ENCODE results near the gene FAM78A.

Gene FAM78A

DNA sequence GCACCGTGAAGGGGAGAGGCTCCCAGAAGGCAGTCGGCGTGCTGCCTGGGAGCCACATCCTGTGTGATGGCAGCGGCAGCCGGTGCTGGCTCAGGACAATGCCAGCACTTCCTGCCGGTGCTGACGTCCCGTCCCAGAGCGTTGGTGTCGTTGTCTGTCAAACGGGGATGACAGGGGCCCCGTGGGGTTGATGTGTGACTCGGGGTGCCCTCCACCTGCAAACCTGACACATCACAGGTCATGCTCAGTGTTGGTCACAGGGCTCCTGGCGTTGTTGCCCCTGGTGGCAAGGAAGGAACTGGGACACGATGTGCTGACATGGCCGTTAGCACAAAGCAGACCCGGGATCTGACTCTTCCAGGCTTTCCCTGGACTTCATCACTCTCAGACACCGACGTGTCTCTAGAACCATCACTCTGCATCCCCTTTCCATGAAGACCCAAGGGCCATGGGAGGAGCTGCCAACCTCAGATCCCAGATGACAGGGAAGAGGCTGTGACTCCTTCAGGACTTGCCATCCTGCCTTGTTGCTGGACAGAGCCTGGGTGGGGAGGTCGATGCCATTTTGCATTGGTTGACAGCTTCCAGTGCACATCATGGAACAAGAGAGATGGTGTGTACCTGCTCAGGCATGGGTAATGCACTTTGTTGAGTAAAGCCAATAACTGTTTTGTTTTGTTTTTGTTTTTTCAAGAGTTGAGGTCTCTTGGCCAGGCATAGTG, 34.7 kb upstream of the FAM78A start:
- Histone ChIP-seq H3K27me3 (ENCODE audit: insufficient read depth, low read length) (no peaks in the 10 kb centered on the region), H3K4me1 (ENCODE audit: control insufficient read depth, insufficient read depth, low read length, unreplicated experiment) (no peaks in the 10 kb centered on the region), H3K36me3 (ENCODE audit: insufficient read depth, low read length) (no peaks in the 10 kb centered on the region), H3K27ac (ENCODE audit: low read depth, low read length) (no peak overlapping the region), H3K79me2 (ENCODE audit: control insufficient read depth, insufficient read depth, low read length, unreplicated experiment) (no peaks in the 10 kb centered on the region), H3K4me3 (ENCODE audit: low read depth, low read length) (no peak overlapping the region), H2AFZ (ENCODE audit: low read length, unreplicated experiment) (no peak overlapping the region)

DNA sequence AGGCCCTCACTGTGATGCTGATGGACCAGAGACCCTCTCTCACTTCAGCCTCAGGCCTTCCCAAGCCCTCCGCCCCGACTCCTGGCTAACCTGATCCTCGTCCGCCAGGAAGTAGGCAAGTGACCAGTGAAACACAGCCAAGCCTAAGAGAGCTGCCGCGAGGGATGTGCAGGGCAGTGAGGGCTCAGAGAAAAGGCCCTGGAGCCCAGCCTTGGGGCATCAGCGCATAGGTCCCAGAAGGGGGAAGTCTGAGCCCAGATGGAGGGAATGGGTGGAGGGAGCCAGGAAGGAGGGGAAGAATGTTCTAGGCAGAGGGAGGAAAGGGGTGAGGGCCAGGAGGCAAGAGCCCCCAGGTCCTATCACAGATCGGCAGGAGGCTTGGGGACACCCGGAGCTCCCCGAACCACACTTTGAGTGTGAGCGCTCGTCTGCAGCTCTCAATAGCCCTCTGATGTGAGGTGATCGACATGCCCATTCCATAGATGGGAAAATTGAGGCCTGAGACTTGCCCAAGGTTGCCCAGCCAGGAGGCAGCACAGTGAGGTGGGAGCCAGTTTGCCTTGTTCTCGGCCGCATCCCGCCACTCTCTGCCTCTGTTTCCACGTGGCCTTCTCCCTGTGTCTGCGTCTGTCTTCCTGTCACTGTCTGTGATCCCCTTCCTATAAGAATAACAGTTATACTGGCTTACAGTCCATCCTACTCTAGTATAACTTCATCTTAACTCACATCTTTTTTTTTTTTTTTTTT, 33.4 kb upstream of the FAM78A start:
- H3K4me1 ChIP-seq (ENCODE audit: control insufficient read depth, insufficient read depth, low read length, unreplicated experiment): no peaks in the 10 kb centered on the region
- H3K36me3 ChIP-seq (ENCODE audit: insufficient read depth, low read length): no peaks in the 10 kb centered on the region
- no peak overlapping the region for H3K27ac ChIP-seq (ENCODE audit: low read depth, low read length)
- no peak overlapping the region for H3K4me3 ChIP-seq (ENCODE audit: low read depth, low read length)
- no peak overlapping the region for H2AFZ ChIP-seq (ENCODE audit: low read length, unreplicated experiment)
- H3K79me2 ChIP-seq (ENCODE audit: control insufficient read depth, insufficient read depth, low read length, unreplicated experiment): no peaks in the 10 kb centered on the region
- H3K27me3 ChIP-seq (ENCODE audit: insufficient read depth, low read length): no peaks in the 10 kb centered on the region

DNA sequence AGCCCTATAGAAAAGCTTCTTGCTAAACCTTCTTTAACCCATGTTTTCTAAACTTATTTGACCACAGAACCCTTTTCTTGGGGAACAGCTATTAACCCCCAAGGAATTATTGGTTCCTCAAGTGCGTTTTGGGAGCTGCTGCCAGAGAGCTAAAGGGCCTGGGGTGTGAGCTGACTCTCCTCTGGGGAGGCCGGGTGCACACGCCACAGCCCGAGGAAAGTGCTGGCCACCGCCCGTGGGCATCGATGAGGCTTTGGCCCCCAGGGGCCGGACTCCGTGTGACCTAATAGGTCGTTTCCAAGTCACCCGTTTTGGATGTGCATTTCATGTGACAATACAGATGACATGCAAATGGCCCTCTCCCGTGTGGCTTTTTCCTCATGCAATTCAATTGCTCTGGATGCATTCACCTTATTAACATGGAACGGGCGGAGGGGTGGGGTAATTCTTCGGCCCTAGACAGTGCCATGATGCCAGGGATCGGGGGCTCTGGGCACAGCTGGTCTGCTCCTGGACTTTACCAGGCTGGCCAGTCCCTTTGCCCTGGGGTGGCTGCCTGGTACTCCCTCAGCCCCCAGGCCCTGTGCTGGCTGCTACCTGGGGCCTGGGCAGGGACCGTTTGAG, 32.7 kb upstream of the FAM78A start:
- Histone ChIP-seq H3K27me3 (ENCODE audit: insufficient read depth, low read length) (no peaks in the 10 kb centered on the region), H2AFZ (ENCODE audit: low read length, unreplicated experiment) (no peak overlapping the region), H3K36me3 (ENCODE audit: insufficient read depth, low read length) (no peaks in the 10 kb centered on the region), H3K4me3 (ENCODE audit: low read depth, low read length) (no peak overlapping the region), H3K4me1 (ENCODE audit: control insufficient read depth, insufficient read depth, low read length, unreplicated experiment) (no peaks in the 10 kb centered on the region), H3K79me2 (ENCODE audit: control insufficient read depth, insufficient read depth, low read length, unreplicated experiment) (no peaks in the 10 kb centered on the region), H3K27ac (ENCODE audit: low read depth, low read length) (no peak overlapping the region)

DNA sequence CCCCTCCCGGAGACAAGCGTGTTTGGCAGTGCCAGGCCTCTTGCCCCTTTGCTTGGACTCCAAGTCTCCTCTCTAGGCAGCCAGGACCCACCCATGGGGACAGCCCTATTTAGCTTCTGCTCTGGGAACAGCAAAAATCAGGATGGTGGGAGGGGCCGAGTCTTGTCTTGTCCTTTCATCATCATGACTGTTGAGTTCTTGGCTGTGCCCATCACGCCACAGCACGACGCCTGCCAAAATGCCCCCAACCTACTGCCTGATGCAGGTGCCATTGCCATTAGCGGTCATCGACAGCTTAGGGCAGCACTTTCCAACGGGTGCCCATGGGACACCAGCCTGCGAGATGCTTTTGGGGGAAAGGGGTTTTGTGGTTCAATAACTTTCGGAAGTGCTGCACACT, 32.1 kb upstream of the FAM78A start:
- Histone ChIP-seq H3K4me3 (ENCODE audit: low read depth, low read length) (no peak overlapping the region), H3K79me2 (ENCODE audit: control insufficient read depth, insufficient read depth, low read length, unreplicated experiment) (no peaks in the 10 kb centered on the region), H3K36me3 (ENCODE audit: insufficient read depth, low read length) (no peaks in the 10 kb centered on the region), H2AFZ (ENCODE audit: low read length, unreplicated experiment) (no peak overlapping the region), H3K27me3 (ENCODE audit: insufficient read depth, low read length) (no peaks in the 10 kb centered on the region), H3K27ac (ENCODE audit: low read depth, low read length) (no peak overlapping the region), H3K4me1 (ENCODE audit: control insufficient read depth, insufficient read depth, low read length, unreplicated experiment) (no peaks in the 10 kb centered on the region)

DNA sequence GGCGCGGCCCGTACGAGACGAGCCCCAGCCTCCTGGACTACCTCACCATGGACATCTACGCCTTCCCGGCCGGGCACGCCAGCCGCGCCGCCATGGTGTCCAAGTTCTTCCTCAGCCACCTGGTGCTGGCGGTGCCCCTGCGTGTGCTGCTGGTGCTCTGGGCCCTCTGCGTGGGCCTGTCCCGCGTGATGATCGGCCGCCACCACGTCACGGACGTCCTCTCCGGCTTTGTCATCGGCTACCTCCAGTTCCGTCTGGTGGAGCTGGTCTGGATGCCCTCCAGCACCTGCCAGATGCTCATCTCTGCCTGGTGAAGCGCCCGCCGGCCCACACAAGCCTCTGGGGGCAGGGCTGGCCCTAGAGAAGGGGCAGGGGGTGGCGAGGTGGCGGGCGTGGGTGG, 31.7 kb upstream of the FAM78A start:
- no peak overlapping the region for H3K27ac ChIP-seq (ENCODE audit: low read depth, low read length)
- no peaks in the 10 kb centered on the region for H3K27me3 ChIP-seq (ENCODE audit: insufficient read depth, low read length)
- H3K4me1 ChIP-seq (ENCODE audit: control insufficient read depth, insufficient read depth, low read length, unreplicated experiment): no peaks in the 10 kb centered on the region
- no peak overlapping the region for H3K4me3 ChIP-seq (ENCODE audit: low read depth, low read length)
- H3K36me3 ChIP-seq (ENCODE audit: insufficient read depth, low read length): no peaks in the 10 kb centered on the region
- H3K79me2 ChIP-seq (ENCODE audit: control insufficient read depth, insufficient read depth, low read length, unreplicated experiment): no peaks in the 10 kb centered on the region
- H2AFZ ChIP-seq (ENCODE audit: low read length, unreplicated experiment): no peak overlapping the region

DNA sequence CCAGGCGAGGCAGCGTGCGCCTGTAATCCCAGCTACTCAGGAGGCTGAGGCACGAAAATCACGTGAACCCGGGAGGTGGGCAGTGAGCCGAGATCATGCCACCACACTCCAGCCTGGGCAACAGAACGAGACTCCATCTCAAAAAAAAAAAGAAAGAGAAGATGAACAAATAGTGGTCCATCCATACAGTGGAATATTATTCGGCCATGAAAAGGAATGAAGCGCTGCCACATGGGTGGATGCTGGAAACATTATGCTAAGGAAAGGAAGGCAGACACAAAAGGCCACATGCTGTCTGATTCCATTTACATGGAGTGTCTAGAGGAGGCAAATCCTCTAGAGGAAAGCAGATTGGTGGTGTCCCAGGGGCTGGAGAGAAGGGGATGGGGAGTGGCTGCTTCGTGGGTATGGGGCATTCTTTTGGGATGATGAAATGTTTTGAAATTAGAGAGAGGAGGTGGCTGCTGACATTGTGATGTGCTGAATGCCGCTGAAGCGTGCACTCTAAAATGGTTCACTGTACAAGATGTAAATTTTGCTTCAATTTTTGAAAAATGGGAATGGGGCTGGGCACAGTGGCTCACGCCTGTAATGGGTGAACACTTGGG, 30.2 kb upstream of the FAM78A start:
- Histone ChIP-seq H3K27me3 (ENCODE audit: insufficient read depth, low read length) (no peaks in the 10 kb centered on the region), H3K4me3 (ENCODE audit: low read depth, low read length) (no peak overlapping the region), H3K4me1 (ENCODE audit: control insufficient read depth, insufficient read depth, low read length, unreplicated experiment) (no peaks in the 10 kb centered on the region), H3K27ac (ENCODE audit: low read depth, low read length) (no peak overlapping the region), H2AFZ (ENCODE audit: low read length, unreplicated experiment) (no peak overlapping the region), H3K79me2 (ENCODE audit: control insufficient read depth, insufficient read depth, low read length, unreplicated experiment) (no peaks in the 10 kb centered on the region), H3K36me3 (ENCODE audit: insufficient read depth, low read length) (no peaks in the 10 kb centered on the region)

DNA sequence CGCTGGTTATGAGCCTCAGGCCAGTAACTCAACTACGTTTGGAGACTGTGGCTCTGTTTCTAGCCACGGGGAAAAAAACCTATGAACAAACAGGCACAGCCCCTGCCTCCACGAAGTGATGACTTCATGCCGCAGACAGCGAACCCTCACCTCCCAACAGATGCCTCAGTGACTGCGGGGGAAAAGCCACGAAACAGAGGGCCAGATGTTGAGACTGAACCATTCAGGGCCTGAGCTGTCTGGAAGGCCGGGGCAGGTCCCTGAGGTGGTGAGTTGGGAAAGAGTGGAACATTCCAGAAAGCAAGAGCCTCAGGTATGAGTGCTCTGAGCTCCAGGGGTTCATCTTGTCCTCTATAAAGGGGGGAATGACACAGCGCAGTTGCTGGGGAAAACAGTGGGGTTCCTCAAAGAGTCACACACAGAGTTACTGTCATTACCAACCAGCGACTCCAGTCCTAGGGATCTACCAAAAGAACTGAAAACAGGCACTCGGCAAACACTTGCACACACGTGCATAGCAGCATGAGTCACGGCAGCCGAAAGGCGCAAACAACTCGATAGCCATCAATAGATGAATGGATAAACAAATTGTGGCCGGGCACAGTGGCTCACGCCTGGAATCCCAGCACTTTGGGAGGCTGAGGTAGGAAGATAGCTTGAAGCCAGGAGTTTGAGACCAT, 28.5 kb upstream of the FAM78A start:
- no peaks in the 10 kb centered on the region for H3K27me3 ChIP-seq (ENCODE audit: insufficient read depth, low read length)
- no peaks in the 10 kb centered on the region for H3K4me1 ChIP-seq (ENCODE audit: control insufficient read depth, insufficient read depth, low read length, unreplicated experiment)
- no peak overlapping the region for H3K4me3 ChIP-seq (ENCODE audit: low read depth, low read length)
- no peak overlapping the region for H3K27ac ChIP-seq (ENCODE audit: low read depth, low read length)
- no peaks in the 10 kb centered on the region for H3K79me2 ChIP-seq (ENCODE audit: control insufficient read depth, insufficient read depth, low read length, unreplicated experiment)
- H3K36me3 ChIP-seq (ENCODE audit: insufficient read depth, low read length): no peaks in the 10 kb centered on the region
- H2AFZ ChIP-seq (ENCODE audit: low read length, unreplicated experiment): no peak overlapping the region

DNA sequence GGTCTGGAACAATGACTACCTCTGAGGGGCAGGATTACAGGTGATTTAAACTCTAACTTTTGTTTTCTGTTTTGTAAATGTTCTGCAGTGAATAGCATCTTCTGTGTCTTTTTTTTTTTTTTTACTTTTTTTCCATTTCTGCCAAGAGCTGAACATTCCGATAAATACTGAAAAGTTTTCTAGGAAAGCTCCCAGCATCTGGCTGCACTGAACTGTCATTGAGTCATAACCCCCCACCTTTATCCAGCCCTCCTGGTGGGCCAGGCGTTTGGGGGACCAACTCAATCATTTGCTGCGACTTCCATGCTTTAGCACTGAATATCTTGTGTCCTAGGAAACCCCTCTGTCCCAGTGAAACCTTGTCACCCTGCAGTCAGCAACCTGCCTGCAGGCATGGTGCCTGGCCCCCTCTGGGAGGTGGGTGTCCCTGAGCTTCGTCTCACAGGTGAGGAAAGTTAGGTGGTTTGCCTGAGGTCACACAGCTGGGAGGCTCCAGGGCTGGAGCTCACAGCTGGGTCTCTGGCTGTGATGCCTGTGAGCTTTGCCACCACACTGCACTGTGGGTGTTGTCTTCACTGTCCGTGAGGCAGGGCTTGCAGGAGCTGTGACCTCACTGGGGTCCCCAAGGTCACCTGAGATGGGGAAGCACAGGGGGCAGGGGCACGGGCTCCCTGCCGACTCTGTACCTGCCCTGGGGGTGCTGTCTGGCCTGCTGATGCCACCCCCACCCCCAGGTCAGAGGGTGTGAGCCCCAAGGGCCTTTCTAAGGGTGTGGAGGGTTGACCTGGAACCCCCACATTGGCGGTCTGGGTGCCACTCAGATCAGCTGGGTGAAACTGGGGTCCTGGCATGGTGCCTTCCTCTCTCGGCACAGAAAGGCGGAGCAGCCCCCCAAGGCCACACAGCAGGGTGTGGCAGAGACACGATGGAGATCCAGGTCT, 27.3 kb upstream of the FAM78A start:
- no peak overlapping the region for H3K27ac ChIP-seq (ENCODE audit: low read depth, low read length)
- H3K4me1 ChIP-seq (ENCODE audit: control insufficient read depth, insufficient read depth, low read length, unreplicated experiment): no peaks in the 10 kb centered on the region
- H2AFZ ChIP-seq (ENCODE audit: low read length, unreplicated experiment): no peak overlapping the region
- no peaks in the 10 kb centered on the region for H3K27me3 ChIP-seq (ENCODE audit: insufficient read depth, low read length)
- H3K79me2 ChIP-seq (ENCODE audit: control insufficient read depth, insufficient read depth, low read length, unreplicated experiment): no peaks in the 10 kb centered on the region
- no peaks in the 10 kb centered on the region for H3K36me3 ChIP-seq (ENCODE audit: insufficient read depth, low read length)
- no peak overlapping the region for H3K4me3 ChIP-seq (ENCODE audit: low read depth, low read length)

DNA sequence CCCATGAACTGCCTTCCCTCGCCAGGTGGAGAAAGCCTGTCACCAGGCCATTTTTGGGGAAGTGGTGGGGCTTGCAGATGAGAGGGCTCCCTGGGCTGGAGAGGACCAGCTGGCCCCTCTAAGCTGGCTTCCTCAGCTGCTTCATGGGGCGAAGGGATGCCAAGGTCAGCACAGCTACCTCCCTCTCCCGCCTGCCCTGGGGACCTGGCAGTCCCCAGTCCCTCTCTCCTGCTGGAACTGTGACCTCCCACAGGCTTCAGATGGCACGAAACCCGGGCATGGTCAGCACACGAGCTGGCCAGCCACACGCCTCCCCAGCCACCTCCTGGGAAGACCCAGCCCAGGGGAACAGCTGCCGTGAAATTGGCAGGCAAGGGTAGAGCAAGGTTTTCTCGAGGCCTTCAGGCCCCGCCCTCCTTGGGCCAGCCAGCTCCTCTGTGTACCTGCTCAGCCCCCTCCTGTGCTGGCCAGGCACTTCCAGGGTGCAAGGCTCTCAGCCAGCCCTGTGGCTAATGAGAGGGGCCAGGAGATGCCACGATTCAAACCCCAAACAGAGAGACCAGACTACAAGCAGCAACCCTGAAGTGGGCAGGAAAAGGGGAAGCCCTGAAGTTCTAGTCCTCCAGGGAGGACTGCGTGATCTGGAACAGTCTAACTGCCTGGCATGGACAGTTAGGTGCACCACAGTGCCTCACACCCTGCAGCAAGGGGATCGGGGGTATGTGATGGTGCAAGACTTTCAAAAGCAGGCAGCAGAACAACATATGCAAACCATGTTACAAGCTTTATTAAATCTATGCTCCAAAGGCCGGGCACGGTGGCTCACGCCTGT, 26.1 kb upstream of the FAM78A start:
- H3K4me1 ChIP-seq (ENCODE audit: control insufficient read depth, insufficient read depth, low read length, unreplicated experiment): no peaks in the 10 kb centered on the region
- H3K27me3 ChIP-seq (ENCODE audit: insufficient read depth, low read length): no peaks in the 10 kb centered on the region
- H2AFZ ChIP-seq (ENCODE audit: low read length, unreplicated experiment): no peak overlapping the region
- no peak overlapping the region for H3K27ac ChIP-seq (ENCODE audit: low read depth, low read length)
- H3K79me2 ChIP-seq (ENCODE audit: control insufficient read depth, insufficient read depth, low read length, unreplicated experiment): no peaks in the 10 kb centered on the region
- H3K4me3 ChIP-seq (ENCODE audit: low read depth, low read length): no peak overlapping the region
- H3K36me3 ChIP-seq (ENCODE audit: insufficient read depth, low read length): no peaks in the 10 kb centered on the region

Measured in ACC112 (cell line).